HL-60/S4 (cell line): Measurements from ENCODE around the gene DENND4C.
"Not testable (repeated sequence)": the region's sequence is repeated elsewhere in the genome, so short reads cannot be mapped to it uniquely, and the experiment has no call there.

Source experiments
- in situ Hi-C: fragments of 300-500 bp; cut with MboI; formaldehyde crosslinking; loops from 2 replicates; pipeline ENCODE4 v1.14.3; 2022; ENCODE audit warnings: low sequenced_read_pairs

The DENND4C gene

DNA sequence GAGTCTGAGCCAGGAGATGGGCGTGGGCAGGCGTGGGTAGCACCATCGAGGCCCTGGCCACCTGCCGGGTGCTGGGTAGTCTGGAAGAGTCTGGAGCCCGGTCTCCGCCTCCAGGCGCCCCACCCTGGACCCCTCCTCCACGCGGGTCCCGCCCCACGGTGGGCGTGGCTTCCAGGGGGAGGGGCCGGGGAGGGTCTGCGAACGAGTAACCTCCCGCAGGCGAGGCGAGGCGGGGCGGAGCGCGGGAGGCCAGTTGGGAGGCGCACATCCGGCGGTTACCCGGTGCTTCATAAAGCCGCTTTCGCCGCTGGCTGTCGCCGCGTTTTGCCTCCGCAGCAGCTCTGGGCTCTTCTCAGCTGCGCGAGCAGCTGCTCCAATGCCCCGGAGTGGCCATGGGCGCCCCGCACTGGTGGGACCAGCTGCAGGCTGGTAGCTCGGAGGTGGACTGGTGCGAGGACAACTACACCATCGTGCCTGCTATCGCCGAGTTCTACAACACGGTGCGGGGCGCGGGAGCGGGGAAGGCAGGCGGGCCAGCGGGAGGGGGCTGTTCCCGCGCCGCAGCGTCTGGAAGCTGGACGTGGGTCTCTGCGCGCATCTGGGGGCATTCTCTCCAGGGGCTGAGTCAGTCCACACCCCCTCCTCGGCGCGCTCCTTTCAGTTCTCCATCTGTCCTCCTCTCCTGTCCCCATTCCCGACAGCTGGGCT lies 178.4 kb downstream of the DENND4C start, which contains the start of gene ACER2:
Gene ACER2 (plus strand): TSS at position 317 of the 708 bp plus-strand sequence. CDS start 76 bp downstream, at position 393.
- in situ Hi-C loops = no loop called here

DNA sequence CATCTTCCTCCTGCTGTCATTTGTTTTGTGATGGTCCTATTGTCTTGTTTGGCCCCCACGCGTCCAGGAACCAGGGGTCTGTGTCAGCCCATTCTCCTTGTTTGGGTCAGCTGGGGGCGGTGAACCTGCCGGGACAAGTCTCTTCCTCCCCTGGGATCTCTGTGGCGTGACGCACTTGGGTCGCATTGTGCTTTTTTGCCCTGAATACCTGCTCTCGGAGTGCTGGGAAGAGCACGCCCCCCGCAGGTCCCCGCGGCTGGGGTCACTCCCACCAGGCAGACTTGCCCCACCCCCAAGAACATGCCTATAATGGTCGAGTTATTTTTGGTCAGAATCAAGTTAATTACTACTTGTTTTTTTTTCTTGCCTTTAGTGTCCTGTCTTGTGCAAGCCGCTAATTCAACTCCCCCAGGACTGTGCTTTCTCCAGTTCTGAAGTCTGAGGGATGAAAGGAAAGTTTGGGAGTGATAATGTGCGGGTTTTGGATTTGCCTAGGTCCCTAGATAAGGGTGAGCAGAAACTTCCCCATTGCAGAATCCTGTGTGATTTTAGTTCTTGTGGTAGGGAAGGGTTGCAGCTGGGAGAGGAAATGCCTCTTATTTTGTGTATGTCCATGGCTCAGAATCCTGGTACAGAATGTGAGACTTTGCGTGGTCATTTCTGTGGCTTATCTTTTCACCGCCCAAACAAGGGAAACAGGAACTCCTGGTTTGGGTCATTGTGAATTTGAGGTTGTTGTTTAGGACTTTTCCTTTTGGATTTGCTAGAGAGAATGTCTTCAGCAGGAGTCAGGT lies 179.1 kb downstream of the DENND4C start:
- in situ Hi-C loops = no loop called here

DNA sequence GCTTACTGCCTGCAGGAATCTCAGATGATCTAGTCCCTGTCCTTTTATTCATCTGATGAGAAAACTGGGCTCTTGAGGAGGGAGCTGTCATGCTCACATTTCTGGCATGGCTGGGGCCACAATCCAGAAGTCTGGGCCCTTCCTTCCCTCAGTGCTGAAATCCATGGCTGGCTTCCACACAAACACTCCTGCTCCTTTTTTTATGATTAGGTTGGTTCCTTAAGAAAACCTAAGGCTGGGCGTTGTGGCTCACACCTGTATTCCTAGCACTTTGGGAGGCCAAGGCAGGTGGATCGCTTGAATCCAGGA lies 179.7 kb downstream of the DENND4C start:
- in situ Hi-C loops = no loop called here

DNA sequence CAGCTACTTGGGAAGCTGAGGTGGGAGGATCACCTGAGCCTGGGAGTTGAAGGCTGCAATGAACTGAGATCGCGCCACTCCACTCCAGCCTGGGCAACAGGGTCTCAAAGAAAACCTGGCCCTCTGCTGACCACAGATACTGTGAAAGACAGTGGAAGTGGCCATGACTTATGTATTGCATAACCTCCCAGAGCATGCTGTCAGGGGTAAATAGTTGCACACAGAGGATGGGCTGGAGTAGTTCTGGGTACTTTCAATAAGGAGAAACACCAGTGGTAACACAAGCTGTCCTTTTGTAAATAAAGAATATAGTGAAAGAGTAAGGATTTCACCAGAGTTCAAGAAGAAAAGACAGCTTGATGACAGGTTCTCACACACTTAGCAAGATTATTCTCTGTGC lies 180.1 kb downstream of the DENND4C start:
- in situ Hi-C loops = no loop called here

DNA sequence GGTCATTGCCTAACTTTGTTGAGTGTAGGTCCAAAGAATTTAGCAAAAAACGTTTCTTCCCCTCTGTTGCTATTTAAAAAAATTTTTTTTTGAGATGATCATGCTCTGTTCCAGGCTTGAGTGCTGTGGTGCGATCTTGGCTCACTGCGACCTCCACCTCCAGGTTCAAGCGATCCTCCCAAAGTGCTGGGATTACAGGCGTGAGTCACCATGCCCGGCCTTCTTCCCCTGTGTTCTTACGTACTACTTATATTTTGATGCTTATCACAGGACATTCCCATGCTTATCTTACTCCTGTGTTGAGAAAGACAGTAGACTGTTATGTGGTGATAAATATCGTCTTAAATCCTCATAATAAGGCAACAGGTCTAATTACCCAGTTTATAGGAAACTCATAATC lies 180.8 kb downstream of the DENND4C start:
- in situ Hi-C loops = no loop called here

DNA sequence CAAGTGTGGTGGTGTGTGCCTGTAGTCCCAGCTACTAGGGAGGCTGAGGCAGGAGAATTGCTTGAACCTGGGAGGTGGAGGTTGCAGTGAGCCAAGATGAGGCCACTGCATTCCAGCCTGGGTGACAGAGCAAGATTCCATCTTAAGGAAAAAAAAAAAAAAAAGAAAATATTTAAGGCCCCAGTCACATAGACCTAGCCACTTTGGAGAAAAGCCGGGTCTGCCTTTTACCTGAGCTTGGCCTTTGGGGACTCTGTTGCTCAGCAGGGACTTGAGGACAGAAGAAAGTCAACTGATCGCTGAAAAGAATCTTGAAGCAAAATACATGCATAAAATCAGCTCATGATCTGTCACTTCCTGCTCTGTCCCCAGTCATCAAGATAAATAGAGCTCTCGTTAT lies 183.0 kb downstream of the DENND4C start:
- in situ Hi-C loops = not testable (repeated sequence)

DNA sequence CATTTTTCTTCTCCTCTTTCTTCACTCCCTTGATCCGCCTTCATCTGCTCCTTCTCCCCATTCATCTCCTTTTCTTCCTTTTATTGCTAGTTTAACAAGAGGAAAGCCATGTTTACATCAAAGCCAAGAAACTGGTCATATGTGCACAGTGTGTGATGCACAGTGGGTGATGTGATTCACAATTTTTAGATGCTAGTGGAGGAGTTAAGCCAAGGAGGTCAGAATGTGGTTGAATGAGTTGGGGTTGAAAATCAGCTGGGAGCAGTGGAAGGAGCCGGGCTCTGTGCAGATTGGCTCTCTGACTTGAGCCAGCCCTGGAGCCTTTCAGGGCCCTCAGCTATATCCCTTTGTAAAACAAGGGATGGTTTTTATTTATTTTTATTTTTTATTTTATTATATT lies 185.7 kb downstream of the DENND4C start:
- in situ Hi-C loops = no loop called here

DNA sequence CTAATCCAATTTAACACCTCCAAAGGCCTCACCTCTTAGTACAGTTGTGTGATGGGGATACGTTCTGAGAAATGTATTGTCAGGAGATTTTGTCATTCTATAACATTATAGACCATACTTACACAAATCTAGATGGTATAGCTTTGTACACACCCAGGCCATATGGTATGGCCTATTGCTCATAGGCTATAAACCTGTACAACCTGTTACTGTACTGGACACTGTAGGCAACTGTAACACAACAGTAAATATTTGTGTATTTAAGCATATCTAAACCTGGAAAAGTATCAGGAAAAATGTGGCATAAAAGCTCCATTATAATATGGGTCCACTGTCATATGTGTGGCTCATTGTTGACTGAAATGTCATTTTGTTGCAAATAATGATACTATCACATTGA lies 190.4 kb downstream of the DENND4C start:
- in situ Hi-C loops = no loop called here
